Activated CD8-positive, alpha-beta T cell treated with anti-CD3 and anti-CD28 coated beads, Interleukin-2, amount 10 ng/mL, durations not matched to agents 7 days and 5 days (primary cell): Measurements from ENCODE around the gene GRID1. TPM values are rescaled to one million over a fixed set of nuclear protein-coding genes. Genes with fewer than 3 reads are reported as not detected.

Experiments
- ATAC-seq: fragments of 150-1000 bp; cut with Tn5 transposase; one replicate; pipeline ENCODE4 v1.10.0; 2021; ENCODE audit warnings: moderate library complexity
- CTCF ChIA-PET: fragments of 350-600 bp; sonication (Branson Sonifier 250); formaldehyde crosslinking; loops from one replicate; lab custom pipeline; 2021; ENCODE audit warnings: antibody characterized with exemption; lab: Charles Lee
- POLR2A ChIA-PET: fragments of 350-600 bp; sonication (Branson Sonifier 250); formaldehyde crosslinking; loops from one replicate; lab custom pipeline; 2021; ENCODE audit warnings: antibody characterized with exemption; lab: Charles Lee
- DNase-seq: peaks from one replicate; pipeline ENCODE4 v3.0.0-alpha.2; 2020
- H3K27ac Mint-ChIP-seq: one replicate; pipeline ENCODE4 v1.8.0; 2021; ENCODE audit warnings: mild to moderate bottlenecking, mixed read lengths
- H3K27me3 Mint-ChIP-seq: one replicate; pipeline ENCODE4 v1.8.0; 2021; ENCODE audit warnings: low read depth, mixed read lengths
- H3K36me3 Mint-ChIP-seq: one replicate; pipeline ENCODE4 v1.8.0; 2021; ENCODE audit warnings: low read depth, mixed read lengths
- H3K4me1 Mint-ChIP-seq: one replicate; pipeline ENCODE4 v1.8.0; 2021; ENCODE audit warnings: low read depth, mixed read lengths
- H3K4me3 Mint-ChIP-seq: one replicate; pipeline ENCODE4 v1.8.0; 2021; ENCODE audit warnings: mild to moderate bottlenecking, mixed read lengths
- H3K9me3 Mint-ChIP-seq: one replicate; pipeline ENCODE4 v1.8.0; 2022; ENCODE audit warnings: mixed read lengths; ENCODE audit not compliant: insufficient read depth
- total RNA-seq, 2 experiments: library from RNA; stranded (reverse); gene quantifications; one replicate each; pipeline ENCODE4 v1.2.3, GENCODE V29; 2021

The GRID1 gene
- total RNA-seq, 2 experiments from 2014 or later, result not detected

- Mint-ChIP-seq H3K9me3 (no peaks in the 10 kb centered on the region), H3K4me3 (no peak overlapping the region), H3K27ac (no peak overlapping the region), H3K36me3 (peaks cover 2% of the 10 kb centered on the region), H3K27me3 (peaks cover 62% of the 10 kb centered on the region), H3K4me1 (peaks cover 8% of the 10 kb centered on the region)
- ChIA-PET CTCF (no interaction called here), POLR2A (no interaction called here)
- no peak for ATAC-seq
- no peak for DNase-seq
Observed at GRCh38 chr10:86368046-86368445, 1.5 kb upstream of the GRID1 start.

- no peak for ATAC-seq
- Mint-ChIP-seq H3K27ac (no peak overlapping the region), H3K4me1 (peaks cover 8% of the 10 kb centered on the region), H3K4me3 (no peak overlapping the region), H3K36me3 (peaks cover 2% of the 10 kb centered on the region), H3K27me3 (peaks cover 67% of the 10 kb centered on the region), H3K9me3 (no peaks in the 10 kb centered on the region)
- CTCF ChIA-PET, result no interaction called here
- POLR2A ChIA-PET, result no interaction called here
- no peak for DNase-seq
Observed at GRCh38 chr10:86367152-86367951, 757 bp upstream of the GRID1 start.

- Mint-ChIP-seq H3K36me3 (peaks cover 2% of the 10 kb centered on the region), H3K4me3 (no peak overlapping the region), H3K9me3 (no peaks in the 10 kb centered on the region), H3K27ac (no peak overlapping the region), H3K4me1 (peaks cover 8% of the 10 kb centered on the region), H3K27me3 (peaks cover 67% of the 10 kb centered on the region)
- ATAC-seq (no peak), DNase-seq (no peak)
- ChIA-PET POLR2A (no interaction called here), CTCF (no interaction called here)
Observed at GRCh38 chr10:86366902-86367151, 232 bp upstream of the GRID1 start.

- peak overlapping the region; percentile 29 for H3K27ac Mint-ChIP-seq
- peaks cover 75% of the 10 kb centered on the region for H3K27me3 Mint-ChIP-seq
- H3K4me1 Mint-ChIP-seq, result peaks cover 8% of the 10 kb centered on the region
- H3K36me3 Mint-ChIP-seq, result peaks cover 2% of the 10 kb centered on the region
- CTCF ChIA-PET, result no interaction called here
- POLR2A ChIA-PET, result no interaction called here
- DNase-seq, result no peak
- H3K4me3 Mint-ChIP-seq, result no peak overlapping the region
- no peaks in the 10 kb centered on the region for H3K9me3 Mint-ChIP-seq
- peak; percentile 4 for ATAC-seq
Observed at GRCh38 chr10:86365346-86366032, 1.1 kb downstream of the GRID1 start.

GRCh38 chr10:86364491-86365345 is 1.9 kb downstream of the GRID1 start:
- CTCF ChIA-PET, result interaction anchor here (1.2 kb wide), 1 partner anchor 220 kb away, joined by 3 read pairs; no protein-coding TSS in a partner anchor

GRCh38 chr10:86363833-86364490 is 2.6 kb downstream of the GRID1 start:
- POLR2A ChIA-PET, result no interaction called here
- H3K27me3 Mint-ChIP-seq, result peaks cover 64% of the 10 kb centered on the region
- peaks cover 8% of the 10 kb centered on the region for H3K4me1 Mint-ChIP-seq
- H3K27ac Mint-ChIP-seq, result no peak overlapping the region
- no peak for ATAC-seq
- H3K9me3 Mint-ChIP-seq, result no peaks in the 10 kb centered on the region
- no peak for DNase-seq
- CTCF ChIA-PET, result interaction anchor here (1.2 kb wide), 1 partner anchor 221 kb away, joined by 3 read pairs; no protein-coding TSS in a partner anchor
- peaks cover 2% of the 10 kb centered on the region for H3K36me3 Mint-ChIP-seq
- H3K4me3 Mint-ChIP-seq, result no peak overlapping the region

More at GRCh38 chr10:86364491-86365345, 1.9 kb downstream of the GRID1 start:
- peaks cover 8% of the 10 kb centered on the region for H3K4me1 Mint-ChIP-seq
- H3K4me3 Mint-ChIP-seq, result no peak overlapping the region
- POLR2A ChIA-PET, result no interaction called here
- ATAC-seq (no peak), DNase-seq (no peak)
- H3K9me3 Mint-ChIP-seq, result no peaks in the 10 kb centered on the region
- no peak overlapping the region for H3K27ac Mint-ChIP-seq
- peaks cover 69% of the 10 kb centered on the region for H3K27me3 Mint-ChIP-seq
- H3K36me3 Mint-ChIP-seq, result peaks cover 2% of the 10 kb centered on the region

GRCh38 chr10:86363184-86363832 is 3.3 kb downstream of the GRID1 start:
- Mint-ChIP-seq H3K27me3 (peaks cover 57% of the 10 kb centered on the region), H3K36me3 (peaks cover 2% of the 10 kb centered on the region), H3K4me1 (peaks cover 8% of the 10 kb centered on the region), H3K27ac (no peak overlapping the region), H3K4me3 (no peak overlapping the region), H3K9me3 (no peaks in the 10 kb centered on the region)
- no peak for DNase-seq
- CTCF ChIA-PET, result no interaction called here
- POLR2A ChIA-PET, result no interaction called here
- peak; percentile 25 for ATAC-seq

GRCh38 chr10:86362586-86363183 is 3.9 kb downstream of the GRID1 start:
- no peak overlapping the region for H3K4me3 Mint-ChIP-seq
- CTCF ChIA-PET, result no interaction called here
- peaks cover 8% of the 10 kb centered on the region for H3K4me1 Mint-ChIP-seq
- DNase-seq, result no peak
- H3K9me3 Mint-ChIP-seq, result no peaks in the 10 kb centered on the region
- H3K27me3 Mint-ChIP-seq, result peaks cover 54% of the 10 kb centered on the region
- no peak overlapping the region for H3K27ac Mint-ChIP-seq
- H3K36me3 Mint-ChIP-seq, result peaks cover 2% of the 10 kb centered on the region
- POLR2A ChIA-PET, result no interaction called here
- no peak for ATAC-seq

- no peak overlapping the region for H3K4me3 Mint-ChIP-seq
- POLR2A ChIA-PET, result no interaction called here
- CTCF ChIA-PET, result interaction anchor here (0.9 kb wide), 1 partner anchor 8 kb away, joined by 4 read pairs; no protein-coding TSS in a partner anchor
- no peaks in the 10 kb centered on the region for H3K9me3 Mint-ChIP-seq
- peaks cover 8% of the 10 kb centered on the region for H3K4me1 Mint-ChIP-seq
- peaks cover 51% of the 10 kb centered on the region for H3K27me3 Mint-ChIP-seq
- H3K27ac Mint-ChIP-seq, result no peak overlapping the region
- peaks cover 2% of the 10 kb centered on the region for H3K36me3 Mint-ChIP-seq
- DNase-seq, result no peak
- ATAC-seq, result no peak
Observed at GRCh38 chr10:86362129-86362527, 4.5 kb downstream of the GRID1 start.

- Mint-ChIP-seq H3K4me1 (peaks cover 8% of the 10 kb centered on the region), H3K9me3 (no peaks in the 10 kb centered on the region), H3K36me3 (peaks cover 2% of the 10 kb centered on the region), H3K27me3 (peaks cover 51% of the 10 kb centered on the region), H3K4me3 (no peak overlapping the region), H3K27ac (no peak overlapping the region)
- ATAC-seq (no peak), DNase-seq (no peak)
- CTCF ChIA-PET, result interaction anchor here (0.9 kb wide), 1 partner anchor 9 kb away, joined by 4 read pairs; no protein-coding TSS in a partner anchor
- POLR2A ChIA-PET, result no interaction called here
Observed at GRCh38 chr10:86361156-86362128, 5.2 kb downstream of the GRID1 start.
